Mucosa of descending colon (tissue), 3 donors: ENCODE data around the gene SPAG17. TPM values are rescaled to one million over a fixed set of nuclear protein-coding genes. Genes with fewer than 3 reads are reported as not detected.

Source experiments
- ATAC-seq: fragments of 200-7000 bp; cut with Tn5 transposase; one replicate; pipeline ENCODE4 v1.9.1; 2020; ENCODE audit warnings: mild to moderate bottlenecking, moderate library complexity
- DNase-seq, 3 donors: peaks; one replicate each; pipeline ENCODE4 v3.0.0-alpha.2; 2020
- H3K36me3 ChIP-seq: fragments of 200-600 bp; one replicate; pipeline ENCODE4 v1.8.0; 2021; ENCODE audit warnings: low read depth, mild to moderate bottlenecking
- H3K4me1 ChIP-seq: fragments of 200-600 bp; one replicate; pipeline ENCODE4 v1.8.0; 2021; ENCODE audit warnings: low read depth, mild to moderate bottlenecking
- H3K4me3 ChIP-seq: fragments of 200-600 bp; one replicate; pipeline ENCODE4 v1.8.0; 2021; ENCODE audit warnings: mild to moderate bottlenecking
- H3K9me3 ChIP-seq: fragments of 200-600 bp; one replicate; pipeline ENCODE4 v1.8.0; 2021; ENCODE audit warnings: mild to moderate bottlenecking
- intact Hi-C, 2 donors: fragments of 100-400 bp; cut with DNase I in 1 of 2; cut with micrococcal nuclease in 1 of 2; formaldehyde crosslinking; loops; one replicate each; pipeline versions ENCODE4 v1.11.0 to v1.11.1; 2022; cut with DNase I, micrococcal nuclease
- total RNA-seq, 3 donors: library from RNA; stranded (reverse); fragmentation: NEBNext Ultra II Directional in 2 of 3; extraction: Animal tissue kit (Norgen Biotek cat#: 25700) in 2 of 3; gene quantifications; one replicate each; pipeline versions ENCODE4 v1.2.1 to v1.2.4, GENCODE V29; 2021 to 2023
- TF ChIP-seq, protein P1 (sequence below): fragments of 200-600 bp; IDR thresholded peaks from one replicate; pipeline ENCODE4 v1.8.0; 2022; ENCODE audit warnings: antibody characterized with exemption, mild to moderate bottlenecking
- donor health status: DM: no; HTN: no; CAD: no; lungs with moderate emphysema.
- donor health status: DM: no; HTN: no; CAD: no.
- donor health status: DM: no; HTN: yes; CAD: no.

The SPAG17 gene
- total RNA-seq, 3 donors from 2014 or later, result not detected

DNA sequence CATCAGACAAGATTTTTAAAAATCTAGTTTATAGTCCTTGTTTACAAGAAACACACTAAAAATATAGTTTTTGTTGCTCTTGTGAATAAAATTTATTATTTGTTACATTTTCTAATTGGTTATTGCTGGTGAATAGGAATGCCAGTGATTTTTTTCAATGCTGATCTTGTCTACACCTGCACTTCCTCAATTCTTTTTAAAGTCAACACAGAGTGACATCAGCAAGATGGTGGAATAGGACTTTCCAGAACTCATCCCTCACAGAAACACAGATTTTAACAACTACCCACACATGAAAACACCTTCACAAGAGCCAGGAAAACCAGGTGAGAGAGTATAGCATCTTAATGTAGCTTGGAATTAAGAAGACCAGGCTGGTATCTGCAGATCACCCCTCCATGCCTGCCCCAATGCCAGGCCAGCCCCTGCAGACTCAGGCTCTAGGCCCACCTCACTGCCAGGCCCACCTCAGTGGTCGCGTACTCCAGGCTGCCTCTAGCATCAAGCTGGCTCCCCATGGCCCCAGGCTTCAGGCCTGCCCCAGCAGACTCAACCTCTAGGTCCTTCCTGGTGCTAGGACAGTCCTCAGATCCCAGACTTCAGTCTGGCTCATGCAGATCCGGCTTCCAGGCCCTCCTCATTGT is 137.9 kb downstream of the SPAG17 start:
- no peaks in the 10 kb centered on the region for H3K36me3 ChIP-seq
- TF ChIP-seq, protein P1, sequence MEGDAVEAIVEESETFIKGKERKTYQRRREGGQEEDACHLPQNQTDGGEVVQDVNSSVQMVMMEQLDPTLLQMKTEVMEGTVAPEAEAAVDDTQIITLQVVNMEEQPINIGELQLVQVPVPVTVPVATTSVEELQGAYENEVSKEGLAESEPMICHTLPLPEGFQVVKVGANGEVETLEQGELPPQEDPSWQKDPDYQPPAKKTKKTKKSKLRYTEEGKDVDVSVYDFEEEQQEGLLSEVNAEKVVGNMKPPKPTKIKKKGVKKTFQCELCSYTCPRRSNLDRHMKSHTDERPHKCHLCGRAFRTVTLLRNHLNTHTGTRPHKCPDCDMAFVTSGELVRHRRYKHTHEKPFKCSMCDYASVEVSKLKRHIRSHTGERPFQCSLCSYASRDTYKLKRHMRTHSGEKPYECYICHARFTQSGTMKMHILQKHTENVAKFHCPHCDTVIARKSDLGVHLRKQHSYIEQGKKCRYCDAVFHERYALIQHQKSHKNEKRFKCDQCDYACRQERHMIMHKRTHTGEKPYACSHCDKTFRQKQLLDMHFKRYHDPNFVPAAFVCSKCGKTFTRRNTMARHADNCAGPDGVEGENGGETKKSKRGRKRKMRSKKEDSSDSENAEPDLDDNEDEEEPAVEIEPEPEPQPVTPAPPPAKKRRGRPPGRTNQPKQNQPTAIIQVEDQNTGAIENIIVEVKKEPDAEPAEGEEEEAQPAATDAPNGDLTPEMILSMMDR, result no peak
- H3K4me3 ChIP-seq, result no peak overlapping the region
- H3K4me1 ChIP-seq, result no peaks in the 10 kb centered on the region
- DNase-seq (no peak), ATAC-seq (no peak)
- no peaks in the 10 kb centered on the region for H3K9me3 ChIP-seq
- intact Hi-C loops, result no loop called here

DNA sequence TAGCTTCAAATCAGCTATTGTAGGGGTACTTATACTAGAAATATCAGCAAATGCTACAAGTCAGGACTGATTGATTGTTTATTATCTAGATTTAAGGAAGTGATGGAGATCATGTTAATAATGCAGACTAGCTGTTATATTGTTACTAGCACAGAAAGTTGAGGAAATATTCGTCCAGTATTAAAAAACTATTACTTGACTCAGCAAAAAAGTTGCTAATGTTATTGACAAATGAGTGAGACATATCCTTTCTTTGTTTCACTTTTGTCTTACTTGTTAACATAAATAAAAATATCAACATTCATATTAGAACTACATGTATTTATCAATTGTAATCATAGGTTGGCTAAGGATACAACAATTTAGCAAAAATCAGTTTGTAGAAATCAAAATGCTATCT is 141.4 kb downstream of the SPAG17 start:
- intact Hi-C loops, result no loop called here
- Histone ChIP-seq H3K36me3 (no peaks in the 10 kb centered on the region), H3K9me3 (no peaks in the 10 kb centered on the region), H3K4me1 (no peaks in the 10 kb centered on the region), H3K4me3 (no peak overlapping the region)
- ATAC-seq (no peak), DNase-seq (no peak)
- TF ChIP-seq, protein P1, result no peak

- Histone ChIP-seq H3K4me1 (no peaks in the 10 kb centered on the region), H3K36me3 (no peaks in the 10 kb centered on the region), H3K4me3 (no peak overlapping the region), H3K9me3 (no peaks in the 10 kb centered on the region)
- TF ChIP-seq, protein P1, result no peak
- DNase-seq (no peak), ATAC-seq (no peak)
- intact Hi-C loops, result no loop called here
Observed at GRCh38 chr1:118042501-118042900, 142.5 kb downstream of the SPAG17 start.

DNA sequence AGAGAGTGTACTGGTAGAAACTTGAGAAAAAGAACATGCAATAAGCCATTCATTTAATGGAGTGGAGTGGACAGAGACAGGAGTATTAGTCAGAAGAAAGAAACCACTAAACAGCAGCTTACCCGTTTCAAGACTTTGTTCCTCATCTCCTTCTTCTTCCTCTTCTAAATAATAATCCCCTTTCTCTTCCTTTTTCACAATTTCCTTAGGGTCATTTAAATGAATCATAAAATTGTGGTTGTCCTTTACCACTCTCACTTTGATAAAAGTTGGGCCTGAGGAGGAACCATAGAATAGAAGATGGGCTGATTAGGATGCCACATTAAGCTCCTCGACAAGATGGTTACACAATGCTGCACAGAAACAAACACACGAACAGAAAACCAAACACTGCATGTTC is 145.9 kb downstream of the SPAG17 start:
- Histone ChIP-seq H3K36me3 (no peaks in the 10 kb centered on the region), H3K4me3 (no peak overlapping the region), H3K4me1 (no peaks in the 10 kb centered on the region), H3K9me3 (no peaks in the 10 kb centered on the region)
- TF ChIP-seq, protein P1, result no peak
- no peak for DNase-seq
- no peak for ATAC-seq
- intact Hi-C loops, result no loop called here

DNA sequence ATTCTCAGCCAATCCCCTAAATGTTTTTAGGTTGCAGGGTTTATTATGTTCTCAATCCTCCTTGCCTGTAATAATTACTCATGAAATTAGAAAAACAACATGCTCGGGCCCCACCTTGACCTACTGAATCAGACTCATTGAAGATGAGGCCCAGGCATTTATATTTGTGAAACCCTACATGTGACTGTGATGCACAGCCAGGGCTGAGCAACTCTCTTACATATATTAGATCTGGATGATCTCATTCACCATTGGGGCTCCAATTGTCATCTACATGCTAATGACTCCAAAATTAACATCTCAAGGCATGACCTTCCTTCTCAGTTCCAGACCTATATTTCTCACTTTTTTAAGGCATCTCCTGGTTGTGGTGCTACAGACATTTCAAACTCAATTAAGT is 152.1 kb downstream of the SPAG17 start:
- no peak for ATAC-seq
- no peak for DNase-seq
- H3K9me3 ChIP-seq, result no peaks in the 10 kb centered on the region
- no peaks in the 10 kb centered on the region for H3K36me3 ChIP-seq
- intact Hi-C loops, result no loop called here
- H3K4me3 ChIP-seq, result no peak overlapping the region
- no peaks in the 10 kb centered on the region for H3K4me1 ChIP-seq
- TF ChIP-seq, protein P1, result no peak

GRCh38 chr1:118028267-118028666 is 156.8 kb downstream of the SPAG17 start:
- ATAC-seq (no peak), DNase-seq (no peak)
- H3K4me1 ChIP-seq, result no peaks in the 10 kb centered on the region
- TF ChIP-seq, protein P1, result no peak
- no peak overlapping the region for H3K4me3 ChIP-seq
- H3K36me3 ChIP-seq, result no peaks in the 10 kb centered on the region
- H3K9me3 ChIP-seq, result no peaks in the 10 kb centered on the region
- intact Hi-C loops, result no loop called here
